HL-60/S4 treated with phorbol 12-myristate 13-acetate at 8.2 ng/mL for 4 days and 3 days (cell line): ENCODE results near the gene LHFPL5.

Experiments used
- in situ Hi-C: fragments of 300-500 bp; cut with MboI; formaldehyde crosslinking; loops from 2 replicates; pipeline ENCODE4 v1.15.0; 2022; ENCODE audit warnings: low sequenced_read_pairs

LHFPL5 gene

GRCh38 chr6:35850208-35850607 lies 45.1 kb downstream of the LHFPL5 start:
- in situ Hi-C loops: no loop called here

- in situ Hi-C loops: no loop called here
Observed at GRCh38 chr6:35852994-35853393, 47.8 kb downstream of the LHFPL5 start.

- in situ Hi-C loops: no loop called here
Observed at GRCh38 chr6:35856250-35856649, 51.1 kb downstream of the LHFPL5 start.

- in situ Hi-C loops: no loop called here
Observed at GRCh38 chr6:35857853-35858252, 52.7 kb downstream of the LHFPL5 start.

GRCh38 chr6:35859367-35859766 lies 54.2 kb downstream of the LHFPL5 start:
- in situ Hi-C loops: no loop called here
